Endometrial microvascular endothelial cells (primary cell): ENCODE data around the gene URAD. TPM values are rescaled to one million over a fixed set of nuclear protein-coding genes. Genes with fewer than 3 reads are reported as not detected.

ENCODE experiments used
- in situ Hi-C: cut with HindIII; loops from 2 replicates; pipeline ENCODE4 v1.10.0; 2017; ENCODE audit warnings: low sequenced_read_pairs, low pct_unique_long_range_greater_than_20kb; ENCODE audit errors: inconsistent ontology term
- total RNA-seq: library from RNA; depleted of rRNA; stranded (reverse); fragments of >200 nt; gene quantifications from one replicate; pipeline ENCODE4 v1.2.3, GENCODE V29; 2015; ENCODE audit errors: inconsistent ontology term

URAD gene
- total RNA-seq, 1 donor from 2014 or later, result not detected

DNA sequence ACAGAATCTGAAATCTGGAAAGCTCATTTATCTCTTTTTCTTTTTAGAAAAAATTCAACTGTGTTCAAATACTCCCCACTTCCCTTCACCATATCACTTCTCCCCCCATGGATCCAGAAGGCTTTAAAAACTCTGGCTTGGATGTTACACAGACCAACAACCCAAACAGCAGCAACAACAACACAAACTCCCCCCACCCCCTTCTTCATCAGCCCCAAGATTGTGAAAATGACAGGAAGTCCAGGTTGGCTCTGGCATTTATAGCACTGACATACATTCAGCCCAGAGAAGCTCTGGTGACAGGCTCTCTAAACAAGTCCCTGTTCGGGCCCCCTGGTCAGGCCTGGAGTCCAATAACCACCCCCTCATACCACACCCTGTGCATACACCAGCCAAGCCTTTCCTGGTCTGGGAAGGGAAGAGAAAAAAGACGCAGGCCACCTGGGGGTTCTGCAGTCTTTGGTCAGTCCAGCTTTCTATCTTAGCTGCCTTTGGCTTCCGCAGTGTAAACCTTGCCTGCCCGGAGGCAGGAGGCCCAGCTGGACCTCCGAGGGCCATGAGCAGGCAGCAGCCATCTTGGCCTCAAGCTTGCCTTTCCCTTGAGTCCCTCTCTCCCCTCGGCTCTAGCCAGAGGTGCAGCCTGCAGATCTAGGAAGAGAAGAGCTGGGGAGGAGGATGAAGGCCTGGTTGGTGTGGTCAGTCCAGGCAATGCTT is 26.2 kb downstream of the URAD start:
- in situ Hi-C loops, result no loop called here

DNA sequence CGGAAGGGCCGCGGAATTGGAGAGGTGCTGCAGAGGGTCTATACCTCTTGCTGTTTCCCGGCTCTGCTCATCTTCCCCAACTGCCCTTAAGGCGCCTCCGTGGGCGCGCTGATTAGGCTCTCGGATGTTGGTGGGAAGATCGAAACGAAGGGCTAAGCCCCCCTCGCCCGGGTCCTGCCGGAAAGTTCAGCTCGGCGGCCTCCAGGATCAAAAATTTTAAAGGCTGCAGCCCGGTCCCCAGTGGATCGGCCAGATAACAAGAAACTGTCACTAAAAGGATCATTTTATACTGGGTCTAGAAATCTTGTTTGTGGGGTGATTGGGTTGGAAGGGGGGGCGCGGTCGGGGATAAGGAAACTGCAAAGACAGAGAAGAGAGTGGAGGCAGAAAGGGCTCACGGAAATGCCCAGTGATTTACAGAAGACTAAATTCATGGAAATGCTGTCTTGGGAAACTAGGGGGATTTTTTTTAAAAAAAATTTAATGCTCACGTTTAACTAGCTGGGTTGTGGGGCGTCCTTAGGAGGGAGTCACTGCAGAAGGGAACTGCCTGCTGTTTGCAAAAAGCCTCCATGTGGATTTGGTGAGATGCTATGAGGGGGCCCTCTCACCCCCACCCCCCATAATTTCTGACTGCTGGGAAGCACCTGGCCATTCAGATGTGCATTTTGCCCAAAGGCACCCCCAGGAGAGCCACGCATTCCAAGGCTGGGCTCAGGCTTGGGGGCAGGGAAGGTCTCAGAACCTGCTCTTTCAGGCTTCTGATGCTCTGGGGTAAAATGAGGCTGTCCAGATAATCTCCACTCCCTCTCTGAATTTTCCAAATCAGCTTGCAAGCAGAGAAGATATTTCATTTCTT is 27.0 kb downstream of the URAD start:
- in situ Hi-C loops, result no loop called here

DNA sequence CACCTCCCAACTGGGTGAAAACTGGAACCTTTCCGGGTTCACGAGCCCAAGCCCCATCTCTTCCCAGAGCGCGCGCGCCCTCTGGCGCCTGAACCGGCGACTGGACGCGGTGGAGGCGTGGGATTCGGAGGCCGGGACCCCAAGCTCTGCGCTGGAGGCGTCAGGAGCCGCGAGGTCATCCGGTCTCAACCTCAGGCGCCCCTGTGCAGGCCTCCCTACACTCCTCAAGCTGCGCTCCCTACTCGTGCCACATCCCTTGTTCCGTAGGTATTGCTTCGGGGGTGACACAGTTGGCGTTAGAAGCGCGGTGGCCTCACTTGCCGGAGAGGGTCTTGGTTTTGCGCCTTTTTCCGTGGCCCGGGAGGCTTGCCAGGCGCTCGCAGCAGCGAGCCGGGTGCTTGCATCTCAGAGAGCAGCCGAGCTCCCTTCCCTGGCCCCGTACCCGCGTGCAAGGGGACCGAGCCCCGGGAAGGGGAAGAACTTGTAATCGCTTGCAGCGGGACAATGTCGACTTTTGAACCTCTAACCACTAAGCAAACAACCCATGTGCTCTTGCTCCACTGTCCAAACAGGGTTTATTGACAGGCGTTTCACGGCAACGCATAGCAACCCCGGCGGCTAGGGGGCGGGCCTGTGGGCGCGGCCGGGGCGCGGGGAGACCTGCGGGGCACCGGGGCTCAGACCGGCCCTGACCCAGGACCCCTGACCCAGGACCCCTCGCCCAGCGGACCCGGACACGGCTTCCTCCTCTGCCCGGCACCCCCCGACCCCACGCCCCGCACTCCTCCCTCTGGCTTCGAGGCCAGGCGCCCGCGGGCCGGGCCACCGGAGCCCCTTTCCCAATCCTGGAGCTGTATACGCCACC is 27.9 kb downstream of the URAD start:
- in situ Hi-C loops, result no loop called here

DNA sequence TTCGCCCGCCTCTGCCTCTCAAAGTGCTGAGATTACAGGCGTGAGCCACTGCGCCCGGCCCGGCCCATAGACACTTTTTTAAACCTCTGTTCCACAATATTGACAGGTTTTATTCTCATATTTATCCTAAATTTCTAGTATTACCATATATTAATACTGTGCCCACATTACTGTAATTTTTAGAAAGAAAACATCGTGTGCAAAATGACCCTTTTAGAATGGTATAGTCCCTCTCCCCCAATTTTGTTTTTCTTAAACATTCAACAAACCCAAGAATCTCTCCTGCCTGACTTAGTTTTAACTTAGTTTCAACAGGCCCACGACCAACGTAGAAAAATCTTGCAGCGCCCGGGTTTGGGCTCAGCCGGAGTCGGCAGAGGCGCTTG is 28.5 kb downstream of the URAD start:
- in situ Hi-C loops, result no loop called here

DNA sequence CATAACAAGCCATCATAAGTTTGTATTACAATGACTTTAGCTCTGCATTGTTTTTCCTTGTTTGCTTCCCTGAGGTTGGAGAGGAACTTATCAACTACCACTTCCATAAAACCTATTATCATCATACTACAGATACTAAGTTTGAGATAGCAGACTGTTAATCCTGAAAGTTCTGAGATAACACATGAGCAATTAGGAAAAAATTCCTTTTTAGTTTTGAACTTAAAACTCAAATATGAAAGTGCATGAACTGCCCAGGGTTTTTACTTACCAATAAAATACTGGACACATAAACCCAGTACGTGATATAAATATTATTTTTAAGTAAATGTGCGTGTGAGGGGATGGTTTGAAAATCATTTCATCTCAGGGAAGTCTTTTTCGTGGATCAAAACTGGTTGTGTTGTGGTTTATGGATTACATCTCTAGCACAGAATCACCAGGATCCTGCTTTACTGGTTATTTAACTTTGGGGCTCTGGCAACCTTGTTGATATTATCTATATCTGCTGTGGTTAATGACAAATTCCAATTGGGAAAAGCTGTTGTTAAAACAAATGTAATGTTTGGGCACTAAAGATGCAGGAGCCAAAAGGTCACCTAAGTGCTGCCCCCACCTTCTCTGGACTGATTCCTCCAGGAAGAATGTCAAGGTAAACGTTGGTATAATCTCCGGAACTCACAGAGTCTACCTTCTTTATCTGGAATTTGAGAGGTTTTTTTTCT is 31.8 kb downstream of the URAD start:
- in situ Hi-C loops, result no loop called here

DNA sequence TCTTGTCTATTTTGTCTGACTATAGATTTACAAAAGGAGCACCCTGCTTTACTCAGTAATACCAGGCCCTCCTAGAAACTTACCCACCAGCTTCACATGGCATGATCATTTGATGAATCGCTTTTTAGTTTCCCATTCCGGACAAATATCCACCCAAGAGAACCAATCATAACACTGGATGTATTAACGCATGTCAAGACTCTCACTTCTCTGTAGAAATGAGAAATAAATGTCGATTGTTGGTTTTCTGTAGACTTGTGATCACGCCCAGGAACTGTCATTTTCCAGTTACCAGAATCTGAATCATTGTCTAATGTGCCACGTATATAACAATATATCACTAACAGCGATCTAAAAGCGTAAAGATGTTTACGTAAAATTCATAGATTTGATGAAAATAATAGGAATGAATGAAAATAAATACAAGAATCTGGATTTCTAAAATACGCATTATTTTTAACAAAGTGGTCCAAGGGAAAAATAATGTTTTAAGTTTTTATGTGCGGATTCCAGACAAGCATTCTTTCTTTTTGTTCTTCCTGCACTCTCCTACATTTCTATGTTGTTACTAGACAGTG is 33.4 kb downstream of the URAD start:
- in situ Hi-C loops, result no loop called here

DNA sequence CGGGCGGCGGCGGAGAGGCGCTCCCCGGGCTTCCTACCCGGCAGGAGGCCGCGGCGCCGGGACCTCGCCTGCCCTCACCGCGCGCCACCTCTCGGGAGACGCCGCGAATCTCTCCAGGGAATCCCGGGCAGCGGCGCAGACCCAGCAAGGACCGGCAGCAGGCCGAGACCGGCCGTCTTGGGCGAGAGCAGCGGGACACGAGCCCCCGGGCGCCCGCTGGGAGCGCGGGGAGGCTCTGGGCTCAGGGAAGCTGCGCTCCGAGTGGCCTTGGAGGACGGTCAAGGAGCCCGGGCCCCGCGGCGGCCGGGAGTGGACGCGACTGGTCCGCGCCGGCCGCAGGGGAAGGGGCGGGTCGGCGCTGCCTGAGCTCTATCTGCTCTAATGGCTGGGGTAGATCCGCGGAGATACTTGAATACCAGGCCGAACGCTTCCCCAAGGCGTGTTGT is 34.1 kb downstream of the URAD start:
- in situ Hi-C loops, result no loop called here

DNA sequence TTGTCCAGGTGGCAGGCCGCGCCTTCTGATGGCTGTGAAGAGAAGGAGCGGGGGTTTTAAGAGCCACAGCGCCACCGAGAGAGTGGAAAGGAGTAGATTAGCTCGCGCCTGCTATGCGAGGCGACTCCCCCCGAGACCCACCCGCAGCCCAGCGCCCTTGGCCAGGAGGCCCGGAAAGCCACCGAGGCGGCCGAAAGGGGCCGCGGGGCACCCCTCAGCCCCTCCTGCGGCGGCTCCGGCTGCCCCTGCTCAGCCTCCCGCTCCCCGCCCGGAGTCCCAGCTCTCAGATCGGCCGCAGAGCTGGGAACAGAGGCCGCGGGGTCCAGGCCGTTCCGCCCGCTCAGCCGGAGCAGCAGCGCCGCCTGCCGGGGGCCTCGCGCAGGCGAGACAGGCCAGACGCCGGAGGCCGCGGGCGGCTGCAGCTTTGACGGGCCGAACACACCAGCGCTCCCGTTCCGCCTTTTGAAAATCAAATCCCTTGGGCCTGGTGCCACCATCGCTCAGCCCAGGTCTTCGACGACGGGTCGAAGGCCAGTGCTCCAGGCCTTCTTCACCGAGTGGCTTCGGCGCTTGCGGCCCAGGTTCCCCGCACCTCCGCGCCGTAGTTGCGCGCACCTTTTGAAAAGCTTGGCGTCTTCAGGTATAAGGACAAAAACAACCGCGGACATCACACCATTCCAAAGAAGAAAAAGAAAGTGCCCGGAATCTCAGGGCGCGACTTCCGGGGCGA is 34.7 kb downstream of the URAD start:
- in situ Hi-C loops, result no loop called here

DNA sequence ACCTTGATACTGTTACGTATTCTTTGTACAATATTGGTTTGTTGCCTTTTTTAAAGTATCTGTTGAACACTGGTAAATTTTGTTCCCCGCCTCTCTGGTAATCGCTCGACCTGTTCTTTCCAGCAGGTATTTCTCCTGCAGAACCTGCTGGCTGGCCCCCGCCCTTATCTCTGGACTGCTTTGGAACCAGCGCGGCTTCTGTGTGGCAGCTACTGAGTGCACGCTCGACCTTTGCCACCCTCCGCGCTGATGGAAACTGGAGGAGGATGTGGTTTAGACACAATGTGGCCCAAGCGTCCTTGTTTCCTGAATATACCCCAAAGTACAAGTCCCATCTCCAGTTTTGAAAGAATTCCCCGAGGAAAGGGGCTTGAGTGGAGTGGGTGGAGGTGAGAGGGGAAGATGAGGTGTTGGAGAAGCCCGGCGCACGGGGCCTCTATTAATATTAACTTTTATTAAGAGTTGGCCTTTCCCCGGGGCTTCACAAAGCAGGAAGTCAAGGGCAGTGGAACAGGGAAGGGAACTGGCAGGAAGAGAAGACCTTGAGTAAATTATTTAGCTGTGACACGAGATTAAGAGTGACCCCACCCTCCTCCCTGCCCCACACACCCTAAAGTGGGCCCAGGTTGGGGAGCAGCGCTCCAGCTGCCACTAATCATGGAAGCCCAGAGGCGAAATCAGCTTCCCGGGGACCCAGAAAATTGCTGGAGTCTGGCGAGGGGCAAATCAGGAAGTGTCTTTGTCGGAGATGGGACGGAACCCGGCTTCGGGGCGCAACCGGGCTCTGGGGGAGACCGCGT is 35.4 kb downstream of the URAD start:
- in situ Hi-C loops, result no loop called here

DNA sequence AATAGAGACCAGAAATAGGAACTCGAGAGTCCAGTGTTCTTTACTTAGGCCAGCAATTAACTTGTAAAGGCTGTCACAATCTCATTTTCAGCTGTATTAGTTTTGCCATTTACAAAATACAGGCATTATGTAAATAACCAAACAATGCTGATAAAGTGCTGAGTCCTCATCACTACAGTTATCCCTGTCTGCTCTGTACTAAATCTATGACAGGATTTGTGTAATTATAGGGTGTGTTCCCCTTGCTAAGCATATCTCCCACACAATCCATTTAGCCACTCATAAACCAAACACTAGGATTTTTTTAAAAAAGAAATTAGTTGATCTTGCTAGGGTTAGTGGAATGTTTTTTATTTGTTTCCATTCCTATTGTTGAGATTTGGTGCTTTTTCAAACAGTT is 45.5 kb downstream of the URAD start:
- in situ Hi-C loops, result no loop called here

DNA sequence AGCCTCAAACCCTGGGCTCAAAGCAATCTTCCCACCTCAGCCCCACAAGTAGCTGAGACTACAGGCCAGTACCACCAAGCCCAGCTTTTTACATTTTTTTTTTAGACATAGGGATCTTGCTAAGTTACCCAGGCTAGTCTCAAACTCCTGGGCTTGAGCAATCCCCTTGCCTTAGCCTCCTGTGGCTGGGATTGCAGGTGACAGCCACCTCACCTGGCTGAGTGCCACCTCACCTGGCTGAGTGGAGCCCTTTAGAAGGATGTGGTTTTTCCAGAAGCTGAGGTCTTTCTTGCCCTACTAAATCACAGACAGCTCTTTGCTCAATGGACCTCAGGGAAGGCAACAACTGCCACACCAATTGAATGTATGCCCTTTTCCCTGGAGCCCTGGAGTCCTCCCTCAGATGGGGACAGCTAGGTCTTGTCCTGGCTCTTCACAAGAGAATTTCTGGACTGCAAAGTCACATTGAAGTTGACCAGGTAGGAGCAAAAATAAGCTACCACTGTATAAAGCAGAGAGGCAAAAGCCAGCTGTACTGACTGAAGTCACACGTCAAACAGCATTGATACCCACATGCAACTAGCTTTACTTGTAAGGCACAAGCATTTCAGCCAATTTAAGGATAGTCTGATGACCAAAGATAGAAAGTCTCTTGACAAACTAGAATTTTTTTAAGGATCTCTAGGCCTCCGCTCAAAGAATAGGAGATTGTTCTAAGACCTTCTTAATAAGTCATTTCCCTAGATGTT is 54.7 kb downstream of the URAD start:
- in situ Hi-C loops, result no loop called here

DNA sequence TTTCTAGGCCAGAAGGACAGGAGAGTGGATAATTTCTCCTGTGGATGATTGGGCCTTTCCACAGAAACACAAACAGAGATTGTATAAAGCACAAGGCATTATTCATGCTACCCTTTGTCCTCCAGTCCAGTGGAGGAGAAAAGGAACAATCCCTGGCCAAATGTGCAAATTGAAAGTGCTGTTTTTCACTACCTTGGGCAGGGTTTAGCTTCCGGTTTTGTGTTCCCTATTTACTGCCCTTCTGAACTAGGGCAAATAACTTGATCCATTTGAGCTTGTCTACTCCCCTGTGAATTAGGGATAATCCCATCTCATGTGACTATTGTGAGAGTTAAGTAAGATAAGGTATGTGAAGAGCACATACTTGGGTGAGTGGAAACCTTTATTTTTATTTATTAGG is 55.4 kb downstream of the URAD start:
- in situ Hi-C loops, result no loop called here

DNA sequence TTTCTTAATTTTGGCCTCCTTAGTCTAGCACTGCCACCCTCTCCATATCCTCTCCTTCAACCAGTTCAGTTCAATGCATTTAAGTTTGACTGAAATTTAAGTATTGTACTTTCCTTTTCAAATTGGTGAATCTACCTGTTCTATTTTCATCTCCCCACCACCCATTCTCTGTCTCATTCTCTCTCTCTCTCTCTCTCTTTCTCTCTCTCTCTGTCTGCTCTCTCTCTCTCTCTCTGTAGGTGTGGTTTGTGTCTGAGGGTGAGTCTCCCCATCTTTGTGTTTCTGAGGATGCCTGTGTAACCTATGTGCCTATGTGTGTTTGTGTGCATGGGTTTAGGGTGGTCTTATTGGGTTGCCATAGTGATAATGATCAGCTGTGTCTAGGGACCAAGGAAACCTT is 58.6 kb downstream of the URAD start:
- in situ Hi-C loops, result no loop called here

DNA sequence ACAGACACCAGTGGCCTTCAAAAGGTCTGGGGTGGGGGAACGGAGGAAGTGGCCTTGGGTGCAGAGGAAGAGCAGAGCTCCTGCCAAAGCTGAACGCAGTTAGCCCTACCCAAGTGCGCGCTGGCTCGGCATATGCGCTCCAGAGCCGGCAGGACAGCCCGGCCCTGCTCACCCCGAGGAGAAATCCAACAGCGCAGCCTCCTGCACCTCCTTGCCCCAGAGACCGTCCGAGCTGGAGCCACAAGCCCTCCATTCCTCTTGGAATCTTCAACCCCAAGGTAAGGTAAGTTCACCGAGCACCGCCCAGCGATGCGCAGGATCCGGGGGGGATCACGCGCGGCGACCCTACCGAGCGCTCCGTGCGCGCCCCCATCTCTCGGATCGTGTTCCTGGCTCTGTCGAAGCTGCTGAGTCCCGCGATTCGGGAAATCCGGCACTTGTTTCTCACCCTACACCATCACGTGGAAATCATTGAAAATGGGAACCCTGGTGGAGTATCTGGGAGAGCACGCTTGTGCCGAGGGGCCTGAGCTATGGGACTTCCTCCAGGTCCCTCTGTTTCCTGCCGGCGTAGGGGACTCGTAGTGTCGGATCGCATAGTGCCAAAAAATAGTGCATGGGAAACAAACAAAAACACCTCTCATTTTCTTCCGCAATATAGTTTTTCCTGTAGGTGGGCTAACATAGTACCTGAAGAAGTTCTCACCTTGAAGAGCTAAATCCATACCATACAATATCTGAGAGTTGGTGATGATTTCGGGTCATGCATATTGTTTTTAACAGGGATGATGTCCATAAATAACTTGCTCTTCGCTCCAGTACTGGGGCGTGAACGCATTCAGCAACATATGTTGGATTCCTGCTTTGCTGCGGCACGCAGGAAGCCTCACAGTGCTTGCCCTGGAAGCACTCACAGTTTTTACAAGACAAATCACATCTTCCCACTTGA is 59.4 kb downstream of the URAD start:
- in situ Hi-C loops, result no loop called here

DNA sequence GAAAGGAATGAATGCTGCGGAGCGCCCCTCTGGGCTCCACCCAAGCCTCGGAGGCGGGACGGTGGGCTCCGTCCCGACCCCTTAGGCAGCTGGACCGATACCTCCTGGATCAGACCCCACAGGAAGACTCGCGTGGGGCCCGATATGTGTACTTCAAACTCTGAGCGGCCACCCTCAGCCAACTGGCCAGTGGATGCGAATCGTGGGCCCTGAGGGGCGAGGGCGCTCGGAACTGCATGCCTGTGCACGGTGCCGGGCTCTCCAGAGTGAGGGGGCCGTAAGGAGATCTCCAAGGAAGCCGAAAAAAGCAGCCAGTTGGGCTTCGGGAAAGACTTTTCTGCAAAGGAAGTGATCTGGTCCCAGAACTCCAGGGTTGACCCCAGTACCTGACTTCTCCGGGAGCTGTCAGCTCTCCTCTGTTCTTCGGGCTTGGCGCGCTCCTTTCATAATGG is 60.1 kb downstream of the URAD start:
- in situ Hi-C loops, result no loop called here
